SHP77 (cell line): ENCODE measurements around the gene FOXE1.

Source experiments
- DNase-seq, 2 experiments: peaks; one replicate each; lab custom pipeline; 2025; lab: John Stamatoyannopoulos, UW

The FOXE1 gene

GRCh38 chr9:97866848-97867247 lies 13.8 kb downstream of the FOXE1 start:
- no peak for DNase-seq

GRCh38 chr9:97868859-97869258 lies 15.8 kb downstream of the FOXE1 start:
- DNase-seq, result no peak

GRCh38 chr9:97873425-97873824 lies 20.4 kb downstream of the FOXE1 start:
- DNase-seq, result no peak

GRCh38 chr9:97873882-97874281 lies 20.9 kb downstream of the FOXE1 start:
- DNase-seq, result no peak

GRCh38 chr9:97874624-97875023 lies 21.6 kb downstream of the FOXE1 start:
- DNase-seq, result no peak

DNA sequence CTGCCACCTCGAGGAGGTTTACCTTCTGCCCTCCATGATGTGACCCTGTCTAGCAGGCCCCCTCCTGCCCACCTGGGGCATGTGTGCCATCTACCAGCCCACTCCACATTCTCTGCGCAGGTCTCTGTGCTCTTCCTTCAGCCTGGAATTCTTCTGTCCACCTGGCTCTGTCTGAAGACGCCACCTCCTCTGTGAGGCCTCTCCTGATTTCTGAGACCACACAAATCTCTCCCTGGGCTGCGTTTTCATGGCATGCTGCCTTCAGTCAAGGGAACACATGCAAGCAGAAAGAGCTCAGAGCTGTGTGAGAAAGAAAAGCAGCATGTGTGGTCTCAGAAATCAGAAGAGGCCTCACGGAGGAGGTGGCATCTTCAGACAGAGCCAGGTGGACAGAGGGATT lies 22.1 kb downstream of the FOXE1 start:
- no peak for DNase-seq

DNA sequence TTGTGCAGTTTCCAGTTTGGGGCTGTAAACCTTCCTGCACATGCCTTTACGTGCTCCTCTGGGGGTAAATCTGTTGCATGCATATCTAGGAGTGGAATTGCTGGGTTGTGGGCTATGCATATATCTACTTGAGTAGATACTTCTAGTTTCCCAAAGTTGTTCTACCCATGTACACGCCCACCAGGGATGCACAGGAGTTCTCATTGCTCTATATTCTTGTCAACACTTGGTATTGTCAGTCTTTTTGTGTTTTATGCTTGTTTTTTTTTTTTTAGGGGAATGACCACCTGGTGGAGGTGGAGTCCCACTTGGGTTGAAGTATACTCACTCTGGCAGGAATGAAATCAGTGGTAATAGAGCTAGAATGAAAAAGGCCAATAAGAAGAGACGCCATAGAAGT lies 23.0 kb downstream of the FOXE1 start:
- no peak for DNase-seq

DNA sequence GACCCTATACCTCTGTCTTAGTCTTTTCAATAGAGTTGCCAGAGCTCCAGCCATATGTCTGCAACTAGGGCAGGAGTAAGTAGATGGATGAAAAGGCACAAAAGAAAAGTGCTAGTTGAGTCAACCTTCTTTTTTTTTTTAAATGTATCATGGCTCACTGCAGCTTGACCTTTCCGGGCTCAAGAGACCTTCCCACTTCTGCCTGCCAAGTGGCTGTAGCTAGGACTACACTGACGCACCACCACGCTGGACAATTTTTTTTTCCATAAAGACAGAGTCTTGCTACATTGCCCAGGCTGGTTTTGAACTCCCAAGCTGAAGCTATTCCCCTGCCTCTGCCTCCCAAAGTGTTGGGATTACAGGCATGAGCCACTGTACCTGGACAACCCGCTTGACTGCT lies 27.3 kb downstream of the FOXE1 start:
- no peak for DNase-seq

DNA sequence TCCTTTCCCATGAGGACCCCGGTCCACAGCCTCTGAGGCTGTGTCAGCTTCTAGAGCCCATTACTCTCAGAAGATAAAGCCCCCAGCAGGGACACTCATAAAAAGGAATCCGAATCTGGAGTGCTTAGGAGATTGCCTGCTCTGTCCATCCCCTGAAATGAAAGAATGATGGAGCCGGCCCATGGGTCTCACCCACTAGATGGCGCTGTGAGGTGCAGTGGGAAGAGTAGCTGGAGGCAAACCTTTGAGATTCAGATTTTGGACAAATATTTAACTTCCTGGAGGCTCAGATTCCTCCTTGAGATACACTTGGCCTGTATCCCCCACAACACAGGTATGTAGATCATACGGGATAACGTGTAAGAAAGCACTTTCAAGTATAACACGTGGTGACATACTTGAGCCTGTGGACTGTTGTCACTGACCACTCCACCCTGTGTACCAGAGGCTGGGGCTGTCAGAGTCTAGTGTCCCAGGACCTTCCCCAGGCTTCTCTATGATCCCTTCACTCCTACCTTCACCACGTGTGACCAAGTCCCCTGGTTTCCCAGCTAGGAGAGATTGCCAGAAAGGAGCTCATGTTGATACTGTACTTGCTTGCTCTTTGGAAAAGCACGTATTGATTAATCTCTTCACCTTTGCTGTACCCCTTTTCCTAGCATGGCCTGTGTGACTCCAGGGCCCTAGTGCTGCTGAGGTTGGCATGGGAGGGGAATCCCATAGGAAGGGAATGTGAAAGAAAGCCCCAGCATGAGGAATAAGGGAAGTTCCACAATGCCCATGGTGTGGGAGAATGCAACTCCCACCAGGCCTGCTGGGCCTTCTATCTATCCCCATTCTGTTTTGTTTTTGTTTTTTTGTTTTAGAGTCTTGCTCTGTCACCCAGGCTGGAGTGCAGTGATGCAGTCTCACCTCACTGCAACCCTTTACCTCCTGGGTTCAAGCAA lies 37.2 kb downstream of the FOXE1 start:
- DNase-seq, result peak in 1 of 2 experiments; percentile 5

- no peak for DNase-seq
Observed at GRCh38 chr9:97891736-97892135, 38.7 kb downstream of the FOXE1 start.

DNA sequence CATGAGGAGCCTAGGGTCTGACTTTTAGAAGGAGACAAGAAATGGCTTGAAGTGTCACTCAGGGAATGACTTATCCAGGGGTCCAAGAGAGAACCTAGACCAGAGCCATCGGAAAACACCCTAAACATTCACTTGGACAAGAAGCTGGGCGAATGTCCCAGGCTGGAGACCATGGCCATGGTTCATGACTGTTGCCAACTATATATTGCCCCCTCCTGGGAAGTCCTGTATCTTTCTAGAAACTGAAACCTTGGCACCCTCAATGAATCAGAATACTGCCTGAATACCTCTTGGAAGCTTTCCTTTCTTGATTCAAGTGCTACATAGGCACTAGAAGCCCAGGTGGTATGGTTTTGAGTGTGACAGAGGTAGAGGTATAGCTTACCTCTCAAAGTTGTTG lies 39.4 kb downstream of the FOXE1 start:
- no peak for DNase-seq

GRCh38 chr9:97895211-97895610 lies 42.2 kb downstream of the FOXE1 start:
- no peak for DNase-seq

DNA sequence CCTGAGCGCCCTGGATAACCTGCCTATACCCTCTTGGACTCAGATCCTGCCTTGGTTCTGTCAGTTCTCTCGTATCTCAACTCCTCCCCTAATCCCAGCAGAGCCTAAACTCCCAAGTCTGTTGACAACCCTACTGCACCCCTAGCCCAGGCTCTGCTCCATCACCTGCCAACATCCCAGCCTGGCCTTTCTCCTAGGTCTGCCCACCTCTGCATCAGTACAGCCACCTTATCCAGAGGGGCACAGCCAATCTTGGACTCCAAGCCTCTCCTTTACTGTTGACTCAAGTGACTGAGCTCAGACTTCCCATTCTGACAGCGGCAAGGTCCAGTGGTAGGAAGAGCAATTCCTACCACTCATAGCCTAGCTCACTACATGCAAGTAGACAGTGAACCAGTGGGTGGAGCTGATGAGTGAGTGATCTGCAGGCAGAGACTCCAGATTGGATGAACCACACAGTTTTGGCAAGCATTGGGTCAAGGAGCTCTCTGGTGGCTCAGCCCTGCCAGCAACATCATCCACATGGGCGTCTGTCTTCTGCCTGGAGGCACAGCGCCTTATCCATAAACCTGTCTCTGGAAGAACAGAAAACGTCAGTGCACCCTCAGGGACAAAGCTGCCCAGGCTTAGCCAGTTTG lies 42.8 kb downstream of the FOXE1 start:
- DNase-seq, result peak in 1 of 2 experiments; percentile 10

GRCh38 chr9:97900103-97900737 lies 47.2 kb downstream of the FOXE1 start:
- DNase-seq, result no peak

GRCh38 chr9:97900738-97901565 lies 47.9 kb downstream of the FOXE1 start:
- peak; percentile 8 to 11 for DNase-seq

DNA sequence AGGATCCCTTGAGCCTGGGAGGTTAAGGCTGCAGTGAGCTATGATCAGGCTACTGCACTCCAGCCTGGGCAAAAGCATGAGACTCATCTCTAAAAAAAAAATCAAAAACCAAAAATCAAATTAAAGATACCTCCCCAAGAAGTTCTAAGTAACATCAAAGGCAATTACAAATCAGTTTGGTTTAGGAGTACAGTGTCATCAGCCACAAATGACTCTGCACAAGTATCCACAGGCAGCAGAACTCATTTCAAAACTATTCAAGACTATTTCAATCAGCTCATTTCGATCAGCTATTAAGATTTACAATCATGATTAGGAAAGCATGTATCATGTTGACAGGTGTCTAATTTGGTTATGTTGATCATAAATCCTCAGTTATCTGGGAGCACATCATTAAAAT lies 50.2 kb downstream of the FOXE1 start:
- no peak for DNase-seq

DNA sequence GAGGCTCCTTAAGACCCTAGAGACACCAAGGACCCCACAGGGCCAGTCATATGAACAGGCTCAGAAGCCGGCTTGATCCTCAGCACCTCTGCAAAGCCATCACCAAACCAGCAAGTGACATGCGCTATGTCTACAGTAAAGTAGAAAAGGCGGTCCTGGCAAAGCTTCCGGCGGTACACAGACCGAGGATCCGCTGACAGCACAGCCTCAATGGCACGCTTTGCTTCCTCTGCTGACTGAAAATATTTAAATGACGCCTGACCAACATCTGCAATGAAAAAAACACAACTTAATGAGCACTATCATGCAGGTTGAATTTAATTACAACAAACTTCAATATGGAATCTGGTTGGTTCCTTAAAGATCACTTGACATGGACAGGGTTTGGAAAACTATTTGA lies 51.7 kb downstream of the FOXE1 start:
- no peak for DNase-seq

DNA sequence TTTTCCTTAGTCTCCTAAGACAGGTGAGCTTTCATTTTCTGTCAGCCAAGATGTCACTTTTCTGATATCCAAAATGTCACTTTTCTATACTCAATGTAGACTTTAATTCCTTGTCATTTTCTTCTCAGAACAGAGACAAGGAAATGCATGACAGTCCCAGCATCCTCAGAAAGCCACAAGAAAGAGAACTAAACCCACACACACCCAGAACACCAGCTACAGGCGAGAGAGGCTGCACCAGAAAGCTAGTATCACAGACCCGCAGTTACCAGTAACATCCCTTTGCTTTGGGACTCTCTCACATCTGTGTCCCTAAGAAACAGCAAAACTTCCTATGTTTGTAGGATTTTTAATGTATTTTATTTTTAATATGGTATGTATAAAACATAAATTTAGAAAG lies 52.2 kb downstream of the FOXE1 start:
- no peak for DNase-seq
